HG02870 (cell line): ENCODE results near the gene NR1H4.
"Not testable (repeated sequence)": the region's sequence is repeated elsewhere in the genome, so short reads cannot be mapped to it uniquely, and the experiment has no call there.

ENCODE experiments used
- ATAC-seq: cut with Tn5 transposase; IDR thresholded peaks from one replicate; pipeline ENCODE4 v1.9.1; 2021; ENCODE audit warnings: mild to moderate bottlenecking, moderate library complexity; ENCODE audit not compliant: unreplicated experiment

NR1H4 gene

DNA sequence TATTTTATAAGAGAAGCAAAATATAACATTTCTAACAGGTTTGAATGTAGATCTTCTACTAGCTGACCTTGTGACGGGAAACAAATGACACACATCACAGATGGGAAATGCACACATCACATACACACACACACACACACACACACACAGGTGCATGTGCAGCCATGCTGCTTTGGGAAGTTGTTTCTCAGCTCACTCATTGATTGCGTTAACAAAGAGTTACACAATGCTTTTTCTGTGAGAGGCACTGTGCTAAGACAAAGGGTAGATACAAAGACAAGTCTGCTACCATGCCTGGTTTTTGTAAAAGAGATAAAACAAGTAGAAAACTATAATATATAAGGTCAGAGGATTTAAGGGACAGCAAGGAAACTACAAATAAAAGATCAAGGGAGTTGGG lies 1.3 kb upstream of the NR1H4 start:
- no peak for ATAC-seq

DNA sequence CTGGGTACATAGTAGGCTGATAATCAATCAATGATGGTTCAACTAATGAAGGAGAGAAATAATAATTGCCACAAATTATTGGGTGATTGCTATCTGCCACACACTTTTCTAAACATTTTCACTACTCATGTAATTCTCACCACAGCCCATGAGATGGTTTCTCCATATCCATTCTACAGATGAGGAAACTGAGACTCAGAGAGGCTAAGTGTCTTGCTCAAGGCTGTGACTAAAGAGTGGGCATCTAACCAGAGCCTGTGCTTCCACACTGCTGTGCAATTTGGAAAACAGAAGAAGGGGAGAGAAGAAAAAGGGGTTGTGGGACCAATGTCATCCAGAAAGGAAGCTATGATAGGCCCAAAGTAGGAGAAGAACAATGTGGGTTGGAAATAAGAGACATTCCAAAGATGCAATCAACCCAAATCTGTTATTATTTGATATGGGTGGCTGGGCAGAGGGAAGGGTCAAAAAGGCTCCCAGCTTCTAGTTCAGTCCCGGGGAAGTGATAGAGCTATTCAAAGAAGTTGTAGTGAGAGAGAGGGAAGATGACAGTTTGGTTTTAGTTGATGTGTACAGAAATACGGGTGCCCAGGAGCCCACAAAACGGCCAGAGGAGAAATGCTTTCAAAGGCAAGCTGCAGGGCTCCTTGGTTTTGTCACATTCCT lies 483 bp upstream of the NR1H4 start:
- no peak for ATAC-seq

DNA sequence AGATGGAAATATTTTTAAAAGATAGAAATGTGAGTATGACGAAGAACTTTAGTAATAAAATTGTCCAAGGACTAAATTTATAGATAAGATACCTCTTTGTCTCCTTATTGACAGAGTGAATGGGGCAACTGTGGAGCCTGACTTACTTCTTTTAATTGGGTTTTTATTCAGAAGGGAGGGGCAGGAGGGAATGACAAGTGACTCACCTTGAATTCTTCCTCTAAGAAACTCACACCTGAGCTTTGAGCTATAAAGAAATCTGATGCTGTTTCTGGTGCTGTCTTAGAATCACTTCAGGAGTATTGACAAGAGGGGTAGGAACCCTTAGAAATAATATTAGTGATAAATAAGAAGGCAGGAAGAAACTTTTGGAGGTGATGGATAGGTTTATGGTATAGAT lies 951 bp downstream of the NR1H4 start:
- no peak for ATAC-seq

DNA sequence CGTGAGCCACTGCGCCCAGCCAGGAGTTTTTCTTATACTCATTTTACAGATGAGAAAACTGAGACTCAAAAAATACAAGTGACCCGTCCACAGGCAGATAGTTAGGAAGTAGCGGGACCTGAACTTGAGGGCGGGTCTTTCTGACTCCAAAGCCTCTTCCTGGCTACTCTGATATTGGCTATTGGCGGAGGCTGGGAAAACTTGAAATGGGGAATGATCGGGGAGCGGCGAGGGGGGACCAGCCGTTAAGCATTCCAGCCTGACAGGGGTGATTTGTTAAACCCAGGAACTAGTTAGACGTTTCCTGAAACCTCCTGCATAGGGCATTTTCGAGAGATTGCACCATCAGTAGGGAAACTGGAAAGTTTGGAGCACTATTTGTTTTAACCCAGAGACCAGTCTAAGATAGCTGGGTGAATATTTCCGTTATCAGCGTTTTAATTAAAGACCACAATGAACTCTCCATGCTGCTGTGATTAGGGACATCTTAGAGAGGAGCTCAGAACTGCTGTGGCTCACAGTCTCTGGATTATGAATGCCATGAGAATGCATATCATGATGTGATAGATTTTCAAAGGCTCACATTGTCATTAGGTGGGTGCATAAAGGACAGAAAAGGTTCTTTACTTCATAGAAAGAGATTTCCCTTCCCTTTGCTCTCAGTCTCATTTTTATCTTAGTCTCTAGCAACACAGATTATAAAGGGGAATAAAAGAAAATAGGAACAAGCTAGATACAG lies 2.5 kb downstream of the NR1H4 start:
- ATAC-seq: no peak

GRCh38 chr12:100481021-100481420 lies 7.4 kb downstream of the NR1H4 start:
- ATAC-seq: no peak

DNA sequence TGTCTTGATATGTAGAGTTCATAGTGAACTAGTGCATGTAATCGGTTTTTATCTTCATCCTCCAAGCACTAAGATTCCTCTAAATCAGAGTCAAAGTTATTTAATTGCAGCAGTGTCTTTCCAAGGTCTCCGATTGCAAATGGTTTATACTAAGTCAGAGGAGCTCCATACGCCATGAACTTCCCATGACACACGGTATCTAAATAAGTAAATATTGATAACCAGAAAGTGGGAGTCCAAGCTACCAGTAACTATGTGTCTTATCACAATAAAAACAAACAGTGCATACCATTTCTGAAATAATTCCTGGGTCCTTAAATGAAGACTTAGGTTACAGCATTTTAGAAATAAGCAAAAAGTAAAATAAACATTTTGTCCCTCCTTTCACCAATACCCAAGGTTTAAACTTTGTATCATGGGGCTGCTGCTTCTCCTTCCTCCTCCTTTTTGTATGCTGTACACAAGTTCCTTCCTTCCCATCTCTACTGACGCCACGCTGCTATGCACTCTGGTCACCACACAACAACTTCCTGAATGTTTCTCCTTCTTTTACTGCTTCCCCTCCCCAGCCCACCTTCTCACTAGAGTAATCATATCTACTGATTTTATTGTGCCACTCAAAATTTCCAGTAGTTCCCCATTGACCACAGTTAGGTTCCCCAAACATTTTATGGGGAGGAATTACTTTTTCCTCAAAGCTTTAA lies 10.7 kb downstream of the NR1H4 start:
- ATAC-seq: no peak

GRCh38 chr12:100484891-100485471 lies 11.3 kb downstream of the NR1H4 start:
- no peak for ATAC-seq

DNA sequence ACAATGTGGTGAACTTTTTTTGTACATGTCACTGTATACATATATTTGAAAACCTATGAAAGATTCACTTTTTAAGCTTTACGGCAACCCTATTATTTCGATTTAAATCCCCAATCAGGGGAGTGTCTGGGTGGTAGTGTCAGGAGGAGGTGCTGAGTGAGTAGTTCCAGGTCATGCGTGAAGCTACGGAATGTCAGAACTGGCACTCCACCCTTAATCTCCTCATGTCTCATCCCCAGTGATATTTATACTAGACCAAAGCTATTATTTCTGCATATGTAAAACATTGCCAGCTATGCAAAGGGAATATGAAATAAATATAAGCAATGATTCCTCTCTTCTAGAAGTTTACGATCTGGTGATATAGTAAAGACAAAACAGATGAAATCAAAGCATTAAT lies 12.3 kb downstream of the NR1H4 start:
- ATAC-seq: no peak

DNA sequence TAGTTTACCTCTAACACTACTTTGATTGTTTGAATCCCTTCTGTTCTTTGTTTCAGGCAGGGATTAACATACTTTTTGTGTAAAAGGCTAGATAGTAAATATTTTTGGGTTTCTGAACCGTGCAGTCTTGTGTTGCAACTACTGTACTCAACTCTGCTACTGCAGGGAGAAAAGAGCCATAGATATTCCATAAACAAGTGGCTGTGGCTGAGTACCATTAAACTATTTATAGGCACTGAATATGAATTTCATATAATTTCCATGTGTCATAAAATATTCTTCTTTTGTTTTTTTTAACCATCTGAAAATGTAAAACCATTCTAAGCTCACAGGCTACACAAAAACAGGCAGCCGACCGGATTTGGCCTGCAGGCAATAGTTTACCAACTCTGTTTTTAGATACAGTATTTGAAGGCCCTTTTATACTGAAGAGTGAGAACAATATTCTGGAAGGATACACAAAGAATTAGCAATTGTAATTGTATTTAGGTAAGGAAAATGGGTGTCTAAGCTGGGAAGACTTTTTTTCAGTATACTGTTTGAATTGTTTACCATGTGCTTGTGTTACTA lies 15.7 kb downstream of the NR1H4 start:
- ATAC-seq: no peak

DNA sequence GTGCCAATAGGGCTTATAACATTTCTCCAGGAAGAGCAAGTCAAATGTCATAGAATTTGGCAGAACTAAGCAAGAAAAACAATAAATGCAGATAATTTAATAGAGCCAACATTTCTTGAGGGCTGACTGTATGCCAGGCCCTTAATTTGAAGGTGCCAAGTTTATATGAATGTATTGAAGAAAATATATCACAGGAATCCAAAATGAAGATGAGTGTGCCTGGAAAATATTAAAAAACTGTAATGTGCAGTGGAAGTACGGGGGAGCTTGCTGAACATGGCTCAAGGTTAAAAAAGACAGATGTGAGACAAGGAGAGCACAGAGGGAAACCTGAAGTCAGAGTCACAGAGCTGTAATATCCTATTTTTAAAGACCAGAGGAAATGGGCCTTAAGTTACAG lies 16.4 kb downstream of the NR1H4 start:
- no peak for ATAC-seq

DNA sequence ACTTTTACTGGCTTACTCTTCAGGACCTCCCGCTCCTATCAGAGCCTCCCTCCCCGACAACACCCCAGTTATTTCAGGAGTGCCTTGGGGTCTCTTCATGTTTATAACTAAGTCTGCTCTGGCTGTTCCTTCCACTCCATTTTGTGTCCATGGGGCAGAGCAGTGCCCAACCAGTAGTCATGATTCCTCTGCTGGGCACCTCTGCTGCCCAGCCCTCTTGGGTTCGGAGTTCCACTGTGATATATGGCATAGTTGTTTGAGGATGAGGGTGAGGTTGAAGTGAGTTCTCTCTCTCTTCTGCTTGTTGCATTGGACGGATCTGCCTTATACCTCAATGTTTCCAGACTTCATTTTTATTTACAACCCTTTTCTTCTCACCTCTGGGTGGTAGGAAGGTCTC lies 17.4 kb downstream of the NR1H4 start:
- no peak for ATAC-seq

DNA sequence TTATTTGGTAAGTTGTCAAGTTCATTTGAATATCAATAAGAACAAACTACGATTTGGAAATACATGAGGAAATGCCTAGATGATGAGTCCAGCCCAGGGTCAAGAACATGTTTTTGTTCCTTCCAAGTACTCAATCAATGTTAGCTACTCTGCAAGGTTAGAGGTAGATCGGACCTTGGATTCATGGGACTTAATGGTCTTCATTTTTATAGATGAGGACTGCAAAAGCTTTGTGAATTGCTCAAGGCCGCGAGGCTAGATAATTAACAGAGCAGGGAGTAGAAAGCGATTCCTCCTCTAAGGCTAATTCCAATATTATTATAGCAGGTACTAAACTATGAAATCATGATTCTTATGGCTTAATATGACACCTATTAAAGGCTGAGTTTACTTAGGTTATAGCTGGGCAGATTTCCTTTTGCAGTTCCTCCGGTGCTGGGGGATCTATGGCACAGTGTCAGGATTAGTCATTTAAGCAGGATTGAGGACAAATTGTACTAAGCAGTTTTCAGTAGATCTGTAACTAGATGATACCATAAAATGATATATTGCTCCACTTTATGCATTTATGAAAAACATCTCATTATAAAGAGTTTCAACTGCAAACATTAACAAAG lies 19.8 kb downstream of the NR1H4 start:
- no peak for ATAC-seq

DNA sequence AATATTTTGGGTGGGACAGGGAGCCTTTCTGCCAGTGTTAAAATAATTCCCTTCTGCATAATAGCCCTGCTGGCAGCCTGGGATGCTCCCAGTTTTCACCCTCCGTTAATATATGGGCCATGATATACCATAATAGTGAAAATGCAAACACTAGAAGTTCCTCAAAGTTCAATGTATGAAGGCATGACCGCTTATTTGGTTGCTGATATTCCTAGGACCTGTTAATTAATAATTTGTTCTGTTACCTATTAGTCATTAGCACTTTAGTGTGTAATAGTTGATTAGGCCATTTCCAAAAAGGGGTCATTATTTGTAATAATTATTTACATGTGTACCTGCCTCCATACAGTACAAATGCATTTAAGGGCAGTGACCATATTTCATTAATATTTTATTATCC lies 20.4 kb downstream of the NR1H4 start:
- no peak for ATAC-seq

DNA sequence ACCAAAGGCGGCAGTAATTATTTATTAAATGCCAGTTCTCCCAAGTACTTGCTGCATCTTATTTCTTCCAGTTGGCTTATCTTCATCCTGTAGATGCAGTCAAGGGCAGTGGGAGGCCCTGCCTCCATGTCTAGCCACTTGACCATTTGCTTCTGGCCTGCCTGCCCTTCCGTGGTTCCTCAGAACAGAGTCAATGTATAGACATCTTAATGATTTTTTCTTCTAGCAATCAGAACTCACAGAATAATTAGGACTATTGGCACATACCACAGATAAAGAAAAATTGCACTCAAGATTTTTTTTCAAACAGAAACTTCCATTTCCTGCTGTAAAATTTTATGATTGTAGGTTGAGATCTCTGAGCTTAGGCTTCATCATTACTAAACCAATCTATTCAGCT lies 20.9 kb downstream of the NR1H4 start:
- ATAC-seq: no peak

DNA sequence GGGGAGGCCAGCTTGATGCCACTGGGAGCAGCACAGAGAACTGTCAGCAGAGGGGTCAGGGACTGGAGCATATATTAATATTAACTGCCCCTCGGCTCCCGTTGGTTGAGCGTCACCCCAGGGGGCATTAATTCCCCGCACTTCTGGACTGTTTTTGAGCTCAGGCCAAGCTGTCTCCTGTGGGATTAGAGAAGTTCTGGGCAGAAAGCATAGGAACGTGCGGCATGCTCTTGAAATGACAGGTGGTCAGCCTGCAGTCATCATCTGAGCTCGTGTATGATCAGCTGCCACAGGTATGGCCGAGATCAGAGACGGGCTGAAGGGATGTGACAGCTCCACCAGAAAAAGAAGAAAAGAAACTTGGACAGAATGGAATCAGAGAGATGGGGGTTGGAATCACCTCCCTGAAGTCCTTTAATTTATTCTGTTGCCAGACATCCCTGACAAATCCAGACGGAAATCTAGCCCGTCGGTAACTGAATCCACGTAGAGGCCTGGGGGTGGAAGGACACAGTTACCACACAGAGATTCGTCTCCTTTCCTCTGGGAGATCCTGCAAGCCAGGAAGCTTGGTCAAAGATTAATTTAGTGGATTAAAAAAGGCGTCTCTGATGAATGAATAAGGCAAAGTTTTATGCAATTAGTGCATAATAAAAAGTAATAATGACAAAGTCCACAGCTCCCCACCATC lies 23.6 kb downstream of the NR1H4 start:
- no peak for ATAC-seq

DNA sequence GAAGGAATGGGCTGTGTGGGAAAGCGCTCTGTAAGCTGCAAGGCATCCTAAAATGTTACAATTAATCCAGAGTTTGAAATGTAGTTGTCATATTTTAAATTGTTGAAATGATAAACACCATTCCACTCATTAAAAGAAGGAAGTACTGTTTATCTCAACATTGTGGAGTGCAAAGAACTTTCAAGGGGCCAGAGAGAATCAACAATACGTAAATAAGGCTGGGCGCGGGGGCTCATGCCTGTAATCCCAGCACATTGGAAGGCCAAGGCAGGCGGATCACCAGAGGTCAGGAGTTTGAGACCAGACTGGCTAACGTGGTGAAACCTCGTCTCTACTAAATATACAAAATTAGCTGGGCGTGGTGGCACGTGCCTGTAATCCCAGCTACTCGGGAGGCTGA lies 24.5 kb downstream of the NR1H4 start:
- no peak for ATAC-seq

- no peak for ATAC-seq
These were observed 25.8 kb downstream of the NR1H4 start for GRCh38 chr12:100499416-100499815.

GRCh38 chr12:100502718-100503117 lies 29.1 kb downstream of the NR1H4 start:
- ATAC-seq: not testable (repeated sequence)

- no peak for ATAC-seq
These were observed 29.6 kb downstream of the NR1H4 start for GRCh38 chr12:100503228-100503628.

DNA sequence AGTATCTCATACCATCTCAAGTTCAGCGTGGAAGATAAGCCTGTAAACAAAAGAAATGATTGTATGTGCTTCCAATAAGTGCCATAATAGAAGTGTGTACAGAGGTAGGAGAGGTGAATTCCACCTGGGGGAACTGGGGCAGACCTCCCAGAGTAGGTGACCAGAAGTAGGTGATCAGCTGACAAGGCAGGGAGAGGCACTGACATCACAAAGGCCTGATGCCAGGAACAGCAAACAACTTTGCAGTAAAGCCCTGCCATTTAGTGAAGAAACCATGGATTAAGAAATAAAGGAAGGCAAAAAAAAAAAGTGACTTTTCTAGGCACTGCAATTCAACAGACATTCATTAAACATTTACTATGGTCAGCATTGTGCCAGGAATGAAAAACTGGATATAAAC lies 31.1 kb downstream of the NR1H4 start:
- ATAC-seq: no peak
